H1 (cell line): ENCODE results near the gene TRIOBP. TPM values are rescaled to one million over a fixed set of nuclear protein-coding genes. Genes with fewer than 3 reads are reported as not detected.

Experiments used
- CREB1 ChIP-seq: IDR thresholded peaks from 2 replicates; pipeline ENCODE4 v1.6.1; 2012; ENCODE audit warnings: inconsistent platforms
- KDM1A ChIP-seq: fragments of 200-600, 300-600 bp; sonication (generic); IDR thresholded peaks from 2 replicates; pipeline ENCODE4 v1.7.1; 2016; ENCODE audit warnings: mild to moderate bottlenecking, low read length, borderline replicate concordance
- SP4 ChIP-seq: IDR thresholded peaks from 2 replicates; pipeline ENCODE4 v1.6.1; 2012; ENCODE audit warnings: low read length, inconsistent platforms
- TAF7 ChIP-seq: optimal IDR thresholded peaks from 2 replicates; pipeline ENCODE3; 2011; ENCODE audit warnings: low read depth, mild to moderate bottlenecking, inconsistent platforms, low read length, moderate library complexity, borderline replicate concordance
- polyA plus RNA-seq, 7 experiments: library from polyadenylated mRNA; depleted of rRNA in 3 of 7; stranded (reverse) in 5 of 7; unstranded in 2 of 7; fragments of >200 nt in 5 of 7; fragments of 200-250 nt in 2 of 7; gene quantifications; 1 replicate in 5 of 7; 2 replicates in 1 of 7; 4 replicates in 1 of 7; pipeline versions ENCODE4 v1.2.1 to v1.2.3, GENCODE V29; 2011 to 2013; ENCODE audit warnings: missing spikeins in 2 of 7, mixed read lengths in 2 of 7
- total RNA-seq: library from RNA; stranded (reverse); fragmentation: NEBNext Ultra II Directional; extraction: Animal tissue kit (Norgen Biotek cat#: 25700); gene quantifications from 2 replicates; pipeline ENCODE4 v1.2.1, GENCODE V29; 2021

Gene TRIOBP
- total and polyA plus RNA-seq, 2 of the 8 experiments (the other 6 are each of a cell fraction or from before 2014, with no cell fraction given): 18.2 to 27.3 TPM

GRCh38 chr22:37740455-37741311, 43.8 kb downstream of the TRIOBP start (continued):
- TF ChIP-seq KDM1A: no peak
- TF ChIP-seq CREB1: no peak
- no peak for TF ChIP-seq TAF7
- TF ChIP-seq SP4: no peak
